ENCODE measurements around the gene CTNNA3. TPM values are rescaled to one million over a fixed set of nuclear protein-coding genes. Genes with fewer than 3 reads are reported as not detected.

Gene CTNNA3
- total RNA-seq, 1 experiment from 2014 or later, result 0.32 TPM

DNA sequence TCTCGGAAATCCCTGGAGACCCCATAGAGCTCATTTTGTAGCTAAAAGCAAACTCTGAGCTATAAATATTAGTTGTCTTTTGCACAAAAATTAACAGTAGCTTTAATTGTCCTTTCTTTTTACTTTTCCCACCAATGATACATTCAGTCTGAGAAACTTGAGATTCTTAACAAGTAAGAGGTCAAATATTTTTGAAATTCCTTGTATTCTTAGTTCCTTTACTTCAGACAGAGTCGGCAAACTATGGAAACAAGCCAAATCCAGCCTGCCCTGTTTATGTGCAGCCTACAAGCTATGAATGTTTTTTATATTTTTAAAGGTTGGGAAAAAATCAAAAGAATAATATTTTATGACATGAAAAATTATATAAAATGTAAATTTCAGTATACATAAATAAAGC, 146.6 kb downstream of the CTNNA3 start:
- ChIA-PET POLR2A (no interaction called here), RAD21 (ENCODE audit: low non-redundant PET in 1 of 2, low total read pairs in 2 of 2, uncharacterized antibody in 2 of 2, unreplicated experiment in 2 of 2) (no interaction called here), CTCF (no interaction called here)
- TF ChIP-seq, protein P1, sequence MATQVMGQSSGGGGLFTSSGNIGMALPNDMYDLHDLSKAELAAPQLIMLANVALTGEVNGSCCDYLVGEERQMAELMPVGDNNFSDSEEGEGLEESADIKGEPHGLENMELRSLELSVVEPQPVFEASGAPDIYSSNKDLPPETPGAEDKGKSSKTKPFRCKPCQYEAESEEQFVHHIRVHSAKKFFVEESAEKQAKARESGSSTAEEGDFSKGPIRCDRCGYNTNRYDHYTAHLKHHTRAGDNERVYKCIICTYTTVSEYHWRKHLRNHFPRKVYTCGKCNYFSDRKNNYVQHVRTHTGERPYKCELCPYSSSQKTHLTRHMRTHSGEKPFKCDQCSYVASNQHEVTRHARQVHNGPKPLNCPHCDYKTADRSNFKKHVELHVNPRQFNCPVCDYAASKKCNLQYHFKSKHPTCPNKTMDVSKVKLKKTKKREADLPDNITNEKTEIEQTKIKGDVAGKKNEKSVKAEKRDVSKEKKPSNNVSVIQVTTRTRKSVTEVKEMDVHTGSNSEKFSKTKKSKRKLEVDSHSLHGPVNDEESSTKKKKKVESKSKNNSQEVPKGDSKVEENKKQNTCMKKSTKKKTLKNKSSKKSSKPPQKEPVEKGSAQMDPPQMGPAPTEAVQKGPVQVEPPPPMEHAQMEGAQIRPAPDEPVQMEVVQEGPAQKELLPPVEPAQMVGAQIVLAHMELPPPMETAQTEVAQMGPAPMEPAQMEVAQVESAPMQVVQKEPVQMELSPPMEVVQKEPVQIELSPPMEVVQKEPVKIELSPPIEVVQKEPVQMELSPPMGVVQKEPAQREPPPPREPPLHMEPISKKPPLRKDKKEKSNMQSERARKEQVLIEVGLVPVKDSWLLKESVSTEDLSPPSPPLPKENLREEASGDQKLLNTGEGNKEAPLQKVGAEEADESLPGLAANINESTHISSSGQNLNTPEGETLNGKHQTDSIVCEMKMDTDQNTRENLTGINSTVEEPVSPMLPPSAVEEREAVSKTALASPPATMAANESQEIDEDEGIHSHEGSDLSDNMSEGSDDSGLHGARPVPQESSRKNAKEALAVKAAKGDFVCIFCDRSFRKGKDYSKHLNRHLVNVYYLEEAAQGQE (IDR thresholded peaks at IDR 0.05; ENCODE audit: low read depth), result no peak
- TF ChIP-seq EZH2phosphoT487 (IDR thresholded peaks at IDR 0.05; ENCODE audit: borderline replicate concordance) (no peak), YY1 (IDR thresholded peaks at IDR 0.05; ENCODE audit: extremely low read depth, insufficient replicate concordance, low read depth, low read length) (no peak), TCF7L2 (IDR thresholded peaks at IDR 0.05; ENCODE audit: borderline replicate concordance, extremely low read depth, insufficient read depth, insufficient read length) (no peak), SP1 (IDR thresholded peaks at IDR 0.05; ENCODE audit: low read depth) (no peak), ZFX (IDR thresholded peaks at IDR 0.05) (no peak), CEBPB (IDR thresholded peaks at IDR 0.05; ENCODE audit: low read depth) (no peak), ZNF274 (IDR thresholded peaks at IDR 0.05; ENCODE audit: low read depth, low read length) (no peak), CBX3 (IDR thresholded peaks at IDR 0.05; ENCODE audit: low read depth) (no peak), RAD21 (IDR thresholded peaks at IDR 0.05; ENCODE audit: low read depth) (no peak), SIN3A (IDR thresholded peaks at IDR 0.05; ENCODE audit: low read depth) (no peak), ELF1 (IDR thresholded peaks at IDR 0.05; ENCODE audit: borderline replicate concordance, low read depth) (no peak), POLR2AphosphoS5 (IDR thresholded peaks at IDR 0.05; ENCODE audit: low read depth, low read length) (no peak), JUND (IDR thresholded peaks at IDR 0.05) (no peak), SRF (IDR thresholded peaks at IDR 0.05; ENCODE audit: low read depth) (no peak), FOSL1 (IDR thresholded peaks at IDR 0.05; ENCODE audit: low read depth) (no peak)
- TF ChIP-seq, protein P2, sequence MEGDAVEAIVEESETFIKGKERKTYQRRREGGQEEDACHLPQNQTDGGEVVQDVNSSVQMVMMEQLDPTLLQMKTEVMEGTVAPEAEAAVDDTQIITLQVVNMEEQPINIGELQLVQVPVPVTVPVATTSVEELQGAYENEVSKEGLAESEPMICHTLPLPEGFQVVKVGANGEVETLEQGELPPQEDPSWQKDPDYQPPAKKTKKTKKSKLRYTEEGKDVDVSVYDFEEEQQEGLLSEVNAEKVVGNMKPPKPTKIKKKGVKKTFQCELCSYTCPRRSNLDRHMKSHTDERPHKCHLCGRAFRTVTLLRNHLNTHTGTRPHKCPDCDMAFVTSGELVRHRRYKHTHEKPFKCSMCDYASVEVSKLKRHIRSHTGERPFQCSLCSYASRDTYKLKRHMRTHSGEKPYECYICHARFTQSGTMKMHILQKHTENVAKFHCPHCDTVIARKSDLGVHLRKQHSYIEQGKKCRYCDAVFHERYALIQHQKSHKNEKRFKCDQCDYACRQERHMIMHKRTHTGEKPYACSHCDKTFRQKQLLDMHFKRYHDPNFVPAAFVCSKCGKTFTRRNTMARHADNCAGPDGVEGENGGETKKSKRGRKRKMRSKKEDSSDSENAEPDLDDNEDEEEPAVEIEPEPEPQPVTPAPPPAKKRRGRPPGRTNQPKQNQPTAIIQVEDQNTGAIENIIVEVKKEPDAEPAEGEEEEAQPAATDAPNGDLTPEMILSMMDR (IDR thresholded peaks at IDR 0.05 in 2 of 3, conservative IDR thresholded peaks at IDR 0.05 in 1 of 3; ENCODE audit: borderline replicate concordance in 1 of 3, insufficient read depth in 1 of 3, low read depth in 2 of 3, low read length in 2 of 3), result no peak
- TF ChIP-seq, protein P3, sequence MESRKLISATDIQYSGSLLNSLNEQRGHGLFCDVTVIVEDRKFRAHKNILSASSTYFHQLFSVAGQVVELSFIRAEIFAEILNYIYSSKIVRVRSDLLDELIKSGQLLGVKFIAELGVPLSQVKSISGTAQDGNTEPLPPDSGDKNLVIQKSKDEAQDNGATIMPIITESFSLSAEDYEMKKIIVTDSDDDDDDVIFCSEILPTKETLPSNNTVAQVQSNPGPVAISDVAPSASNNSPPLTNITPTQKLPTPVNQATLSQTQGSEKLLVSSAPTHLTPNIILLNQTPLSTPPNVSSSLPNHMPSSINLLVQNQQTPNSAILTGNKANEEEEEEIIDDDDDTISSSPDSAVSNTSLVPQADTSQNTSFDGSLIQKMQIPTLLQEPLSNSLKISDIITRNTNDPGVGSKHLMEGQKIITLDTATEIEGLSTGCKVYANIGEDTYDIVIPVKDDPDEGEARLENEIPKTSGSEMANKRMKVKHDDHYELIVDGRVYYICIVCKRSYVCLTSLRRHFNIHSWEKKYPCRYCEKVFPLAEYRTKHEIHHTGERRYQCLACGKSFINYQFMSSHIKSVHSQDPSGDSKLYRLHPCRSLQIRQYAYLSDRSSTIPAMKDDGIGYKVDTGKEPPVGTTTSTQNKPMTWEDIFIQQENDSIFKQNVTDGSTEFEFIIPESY (IDR thresholded peaks at IDR 0.05; ENCODE audit: extremely low read depth, insufficient replicate concordance, low read length), result no peak
- TF ChIP-seq, protein P4, sequence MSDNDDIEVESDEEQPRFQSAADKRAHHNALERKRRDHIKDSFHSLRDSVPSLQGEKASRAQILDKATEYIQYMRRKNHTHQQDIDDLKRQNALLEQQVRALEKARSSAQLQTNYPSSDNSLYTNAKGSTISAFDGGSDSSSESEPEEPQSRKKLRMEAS (IDR thresholded peaks at IDR 0.05), result no peak
- TF ChIP-seq, protein P5, sequence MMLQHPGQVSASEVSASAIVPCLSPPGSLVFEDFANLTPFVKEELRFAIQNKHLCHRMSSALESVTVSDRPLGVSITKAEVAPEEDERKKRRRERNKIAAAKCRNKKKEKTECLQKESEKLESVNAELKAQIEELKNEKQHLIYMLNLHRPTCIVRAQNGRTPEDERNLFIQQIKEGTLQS (IDR thresholded peaks at IDR 0.05), result no peak
- no peak overlapping the region for H3K27ac ChIP-seq (ENCODE audit: low read depth, low read length)
- intact Hi-C loops (cut with micrococcal nuclease), result no loop called here
- no peak overlapping the region for H3K9ac ChIP-seq (ENCODE audit: low read length)
- H3K4me1 ChIP-seq (ENCODE audit: control insufficient read depth in 1 of 2, insufficient read depth in 2 of 2, low read length in 2 of 2), result no peaks in the 10 kb centered on the region
- no peaks in the 10 kb centered on the region for H3K27me3 ChIP-seq (ENCODE audit: insufficient read depth, low read length)
- no peaks in the 10 kb centered on the region for H3K9me3 ChIP-seq (ENCODE audit: control insufficient read depth in 1 of 2, insufficient read depth in 1 of 2, low read depth in 1 of 2, low read length in 2 of 2)
- no TSS peak for BruUV-seq (replicated peaks)
- no peak for ATAC-seq
- no peaks in the 10 kb centered on the region for H3K36me3 ChIP-seq (ENCODE audit: control insufficient read depth in 1 of 2, insufficient read depth in 2 of 2, low read length in 2 of 2)
- no peaks in the 10 kb centered on the region for H3K79me2 ChIP-seq (ENCODE audit: insufficient read depth, low read length)
- H3K9me2 ChIP-seq (ENCODE audit: insufficient read depth), result no peaks in the 10 kb centered on the region
- no peak overlapping the region for H2AFZ ChIP-seq (ENCODE audit: low read depth, low read length, poor library complexity, severe bottlenecking)
- no peaks in the 10 kb centered on the region for H4K20me1 ChIP-seq (ENCODE audit: insufficient read depth)
- H3K4me3 ChIP-seq (replicated peaks in 1 of 2; ENCODE audit: low read depth in 1 of 2, low read length in 2 of 2), result no peak overlapping the region
- no peak overlapping the region for H3K4me2 ChIP-seq (ENCODE audit: low read length)
- no peak for DNase-seq (ENCODE audit: low read depth, low spot score)
